SK-N-SH (cell line): ENCODE measurements around the gene RHBDF2. TPM values are rescaled to one million over a fixed set of nuclear protein-coding genes. Genes with fewer than 3 reads are reported as not detected.

ENCODE experiments used
- CTCF ChIA-PET: fragments of 300-600, 350-600 bp; formaldehyde crosslinking; extraction: SDS; loops from one replicate; lab custom pipeline; 2021; lab: Yijun Ruan, JAX
- POLR2A ChIA-PET: fragments of 350-600 bp; sonication (Branson Sonifier 250); formaldehyde crosslinking; extraction: SDS; loops from one replicate; lab custom pipeline; 2020; ENCODE audit warnings: antibody characterized with exemption, inconsistent platforms; lab: Yijun Ruan, JAX
- DNase-seq: peaks from one replicate; pipeline ENCODE4 v3.0.0; 2012
- H2AFZ ChIP-seq: fragments of 200-600 bp; sonication (generic); 2 replicates; pipeline ENCODE4 v1.8.1; 2016; ENCODE audit warnings: antibody characterized with exemption, mild to moderate bottlenecking, low read depth
- H3F3A ChIP-seq: fragments of 200-600 bp; sonication (generic); replicated peaks from 2 replicates; pipeline ENCODE3; 2016; ENCODE audit warnings: antibody characterized with exemption, mild to moderate bottlenecking; ENCODE audit not compliant: insufficient read depth
- H3K27ac ChIP-seq, 2 experiments: fragments of 200-500 bp in 1 of 2; fragments of 200-600 bp in 1 of 2; sonication (Bioruptor generic) in 1 of 2; sonication (generic), shearing (Covaris generic) in 1 of 2; 2 replicates each; pipeline versions ENCODE4 v1.5.1 to v1.6.1; 2014 to 2016; ENCODE audit warnings: low read depth in 2 of 2, inconsistent platforms in 1 of 2, low read length in 1 of 2, mild to moderate bottlenecking in 1 of 2, mixed read lengths in 1 of 2
- H3K27me3 ChIP-seq: fragments of 200-600 bp; sonication (generic), shearing (Covaris generic); 2 replicates; pipeline ENCODE4 v1.6.1; 2016; ENCODE audit warnings: mixed run types; ENCODE audit not compliant: insufficient read depth
- H3K36me3 ChIP-seq, 2 experiments: fragments of 200-500 bp in 1 of 2; fragments of 200-600 bp in 1 of 2; sonication (Bioruptor generic) in 1 of 2; sonication (generic) in 1 of 2; replicated peaks in 1 of 2; 2 replicates each; pipeline versions ENCODE3 to v1.5.1; 2014 to 2016; ENCODE audit warnings: low read length in 1 of 2, mild to moderate bottlenecking in 1 of 2; ENCODE audit not compliant: insufficient read depth in 2 of 2, control insufficient read depth in 1 of 2
- H3K4me1 ChIP-seq, 2 experiments: fragments of 200-500 bp in 1 of 2; fragments of 200-600 bp in 1 of 2; sonication (Bioruptor generic) in 1 of 2; sonication (generic), shearing (Covaris generic) in 1 of 2; 2 replicates each; pipeline versions ENCODE4 v1.5.1 to v1.6.1; 2014 to 2016; ENCODE audit warnings: low read depth in 1 of 2, low read length in 1 of 2, mixed run types in 1 of 2; ENCODE audit not compliant: insufficient read depth in 2 of 2, control insufficient read depth in 1 of 2
- H3K4me2 ChIP-seq: fragments of 200-600 bp; sonication (generic), shearing (Covaris generic); 2 replicates; pipeline ENCODE4 v1.6.1; 2017; ENCODE audit warnings: mixed run types
- H3K4me3 ChIP-seq, 2 experiments: fragments of 200-500 bp in 1 of 2; fragments of 200-600 bp in 1 of 2; sonication (Bioruptor generic) in 1 of 2; sonication (generic), shearing (Covaris generic) in 1 of 2; 2 replicates each; pipeline versions ENCODE4 v1.5.1 to v1.8.1; 2014 to 2016; ENCODE audit warnings: low read depth in 2 of 2, inconsistent platforms in 1 of 2, low read length in 1 of 2, mild to moderate bottlenecking in 1 of 2, mixed read lengths in 1 of 2, moderate library complexity in 1 of 2
- H3K79me2 ChIP-seq: fragments of 200-600 bp; sonication (generic); 2 replicates; pipeline ENCODE4 v1.8.1; 2017; ENCODE audit warnings: mild to moderate bottlenecking; ENCODE audit not compliant: insufficient read depth
- H3K9ac ChIP-seq: fragments of 200-600 bp; sonication (generic); 2 replicates; pipeline ENCODE4 v1.6.1; 2017; ENCODE audit warnings: mixed run types
- H3K9me2 ChIP-seq: fragments of 200-600 bp; sonication (generic); 2 replicates; pipeline ENCODE4 v1.6.1; 2017; ENCODE audit warnings: mixed run types
- H3K9me3 ChIP-seq: fragments of 200-600 bp; sonication (generic); 2 replicates; pipeline ENCODE4 v1.6.1; 2017; ENCODE audit warnings: mixed run types, mild to moderate bottlenecking, moderate library complexity
- H4K20me1 ChIP-seq: fragments of 200-600 bp; sonication (generic); 2 replicates; pipeline ENCODE4 v1.6.1; 2017; ENCODE audit warnings: mild to moderate bottlenecking, mixed run types; ENCODE audit not compliant: insufficient read depth
- CTCF ChIP-seq: fragments of 200-600 bp; sonication (generic); IDR thresholded peaks from 2 replicates; pipeline ENCODE4 v1.6.1; 2017; ENCODE audit warnings: antibody characterized with exemption, mild to moderate bottlenecking, moderate library complexity
- ELF1 ChIP-seq: IDR thresholded peaks from 2 replicates; pipeline ENCODE4 v1.4.0; 2012
- EP300 ChIP-seq, 2 experiments: IDR thresholded peaks; 2 replicates each; pipeline versions ENCODE4 v1.4.0 to v1.6.1; 2012; ENCODE audit warnings: borderline replicate concordance in 1 of 2, low read depth in 1 of 2, low read length in 1 of 2
- FOSL2 ChIP-seq: IDR thresholded peaks from 2 replicates; pipeline ENCODE4 v1.4.0; 2012; ENCODE audit warnings: low read depth, mild to moderate bottlenecking, moderate library complexity, borderline replicate concordance
- FOXJ3 ChIP-seq: sonication (generic); formaldehyde crosslinking; IDR thresholded peaks from 2 replicates; pipeline ENCODE4 v1.5.1; 2020; ENCODE audit warnings: mild to moderate bottlenecking, missing genetic modification reagents
- GABPA ChIP-seq: IDR thresholded peaks from 2 replicates; pipeline ENCODE4 v1.4.0; 2012; ENCODE audit warnings: low read depth, mild to moderate bottlenecking
- MXI1 ChIP-seq: IDR thresholded peaks from 2 replicates; pipeline ENCODE4 v1.6.1; 2012; ENCODE audit warnings: mild to moderate bottlenecking, low read depth, low read length, improper control_type of control experiment
- NFIC ChIP-seq: IDR thresholded peaks from 2 replicates; pipeline ENCODE4 v1.4.0; 2012; ENCODE audit warnings: borderline replicate concordance
- POLR2AphosphoS5 ChIP-seq: IDR thresholded peaks from 2 replicates; pipeline ENCODE4 v1.6.1; 2012; ENCODE audit warnings: low read depth, low read length
- RAD21 ChIP-seq: IDR thresholded peaks from 2 replicates; pipeline ENCODE4 v1.6.1; 2012; ENCODE audit warnings: mild to moderate bottlenecking, low read length
- RCOR1 ChIP-seq: fragments of 150-350 bp; IDR thresholded peaks from 2 replicates; pipeline ENCODE4 v1.6.1; 2017; ENCODE audit warnings: antibody characterized with exemption, low read length
- REST ChIP-seq: IDR thresholded peaks from 2 replicates; pipeline ENCODE4 v1.6.1; 2012; ENCODE audit warnings: mild to moderate bottlenecking, low read depth, low read length, moderate library complexity
- RXRA ChIP-seq: IDR thresholded peaks from 2 replicates; pipeline ENCODE4 v1.4.0; 2012; ENCODE audit warnings: low read depth, mild to moderate bottlenecking, borderline replicate concordance
- SIN3A ChIP-seq: IDR thresholded peaks from 2 replicates; pipeline ENCODE4 v1.6.1; 2012; ENCODE audit warnings: low read depth, mild to moderate bottlenecking, low read length, moderate library complexity, borderline replicate concordance
- TCF12 ChIP-seq: IDR thresholded peaks from 2 replicates; pipeline ENCODE4 v1.4.0; 2012
- TEAD4 ChIP-seq: IDR thresholded peaks from 2 replicates; pipeline ENCODE4 v1.4.0; 2012; ENCODE audit warnings: mild to moderate bottlenecking, borderline replicate concordance; ENCODE audit not compliant: insufficient read depth
- USF1 ChIP-seq: IDR thresholded peaks from 2 replicates; pipeline ENCODE4 v1.4.0; 2012; ENCODE audit warnings: low read depth, borderline replicate concordance
- ZBTB33 ChIP-seq: IDR thresholded peaks from 2 replicates; pipeline ENCODE4 v1.4.0; 2012; ENCODE audit warnings: low read depth, borderline replicate concordance
- WGBS: methylation state at CpG from one replicate; pipeline ENCODE4 v1.1.6; 2017; ENCODE audit warnings: low lambda C conversion rate; 5-methylcytosine and 5-hydroxymethylcytosine counted together
- polyA plus RNA-seq, 3 experiments: library from polyadenylated mRNA; depleted of rRNA; stranded (reverse); fragments of >200 nt; gene quantifications; 2 replicates each; pipeline ENCODE4 v1.2.3, GENCODE V29; 2012

RHBDF2 gene
- polyA plus RNA-seq, 1 of the 3 experiments (the other 2 are of a cell fraction), result 16.1 TPM

GRCh38 chr17:76435751-76436150, 65.5 kb downstream of the RHBDF2 start:
- H3F3A ChIP-seq, result no peaks in the 10 kb centered on the region
- POLR2A ChIA-PET, result interaction anchor here (1.1 kb wide), 1 partner anchor 107 kb away, joined by 4 read pairs; no protein-coding TSS in a partner anchor

GRCh38 chr17:76434870-76435269, 66.4 kb downstream of the RHBDF2 start:
- 92% methylated on average over 7 of the region's 7 CpGs for WGBS
- POLR2A ChIA-PET, result interaction anchor here (0.6 to 1.1 kb wide), 3 partner anchors 108 to 332 kb away, joined by 3 to 4 read pairs (median 3); no protein-coding TSS in a partner anchor

More at GRCh38 chr17:76435751-76436150, 65.5 kb downstream of the RHBDF2 start:
- H4K20me1 ChIP-seq, result peaks cover 79% of the 10 kb centered on the region
- H3K9ac ChIP-seq, result no peak overlapping the region
- no peaks in the 10 kb centered on the region for H3K9me3 ChIP-seq
- no peaks in the 10 kb centered on the region for H3K9me2 ChIP-seq
- CTCF ChIA-PET, result interaction anchor here (0.6 to 5.7 kb wide), 11 partner anchors 12 to 254 kb away, joined by 3 to 40 read pairs (median 4); no protein-coding TSS in a partner anchor
- peaks cover 94% of the 10 kb centered on the region for H3K79me2 ChIP-seq
- H3K36me3 ChIP-seq, result no peaks in the 10 kb centered on the region
- H3K27me3 ChIP-seq, result no peaks in the 10 kb centered on the region
- H3K4me1 ChIP-seq, result peaks cover 0 to 13% of the 10 kb centered on the region in 2 experiments; a peak in 1 of 4 replicates
- H3K27ac ChIP-seq, result no peak overlapping the region
- H2AFZ ChIP-seq, result no peak overlapping the region
- H3K4me2 ChIP-seq, result no peak overlapping the region
- H3K4me3 ChIP-seq, result no peak overlapping the region
- DNase-seq, result no peak
- TF ChIP-seq ELF1 (no peak), RAD21 (no peak), TEAD4 (no peak), FOXJ3 (CRISPR knock-in tag) (no peak), RCOR1 (no peak), SIN3A (no peak), EP300 (IDR thresholded peaks at IDR 0.05; ENCODE audit: borderline replicate concordance in 1 of 2, low read depth in 1 of 2, low read length in 1 of 2) (no peak), GABPA (no peak), POLR2AphosphoS5 (no peak)
- TF ChIP-seq, all 33 proteins: peak for 0
- WGBS, result 96% methylated on average over 11 of the region's 11 CpGs

More at GRCh38 chr17:76434870-76435269, 66.4 kb downstream of the RHBDF2 start:
- Histone ChIP-seq H3F3A (no peaks in the 10 kb centered on the region), H3K4me3 (no peak overlapping the region), H3K4me2 (no peak overlapping the region), H4K20me1 (peaks cover 78% of the 10 kb centered on the region), H3K9ac (no peak overlapping the region), H3K79me2 (peaks cover 94% of the 10 kb centered on the region), H3K27ac (no peak overlapping the region), H3K9me2 (no peaks in the 10 kb centered on the region), H2AFZ (no peak overlapping the region), H3K4me1 (peaks cover 0 to 13% of the 10 kb centered on the region in 2 experiments; a peak in 1 of 4 replicates), H3K9me3 (no peaks in the 10 kb centered on the region), H3K36me3 (no peaks in the 10 kb centered on the region), H3K27me3 (no peaks in the 10 kb centered on the region)
- DNase-seq, result no peak
- CTCF ChIA-PET, result interaction anchor here (0.9 to 5.7 kb wide), 10 partner anchors 15 to 253 kb away, joined by 3 to 40 read pairs (median 4); no protein-coding TSS in a partner anchor
- TF ChIP-seq ELF1 (no peak), CTCF (no peak), MXI1 (no peak), RXRA (no peak), FOSL2 (no peak), SIN3A (no peak), REST (no peak), POLR2AphosphoS5 (no peak), ZBTB33 (no peak), USF1 (no peak), TCF12 (no peak), NFIC (no peak)
